GM12878 (cell line): Measurements from ENCODE around the gene AGK. TPM values are rescaled to one million over a fixed set of nuclear protein-coding genes. Genes with fewer than 3 reads are reported as not detected.

Experiments
- ATAC-seq: fragments of 200-7000 bp; cut with Tn5 transposase; 3 replicates; pipeline ENCODE4 v1.9.1; 2020; ENCODE audit warnings: mild to moderate bottlenecking, moderate library complexity
- BruUV-seq: library from RNA; stranded (reverse); fragments of 400-500 nt; replicated peaks from 2 replicates; lab custom pipeline; 2021; lab: Mats Ljungman, UMichigan
- CTCF ChIA-PET: fragments of 300-600 bp; sonication (Branson Sonifier 250); formaldehyde crosslinking; extraction: SDS; loops from one replicate; lab custom pipeline; 2021; ENCODE audit warnings: inconsistent platforms; lab: Yijun Ruan, JAX
- POLR2A ChIA-PET: fragments of 350-600 bp; formaldehyde crosslinking; extraction: SDS; loops from one replicate; lab custom pipeline; 2021; ENCODE audit warnings: inconsistent platforms; lab: Charles Lee
- RAD21 ChIA-PET: fragments of 300-600 bp; sonication (Branson Sonifier 250); formaldehyde crosslinking; loops from one replicate; lab custom pipeline; 2023; ENCODE audit warnings: antibody characterized with exemption; ENCODE audit not compliant: unreplicated experiment; lab: Charles Lee
- SMC1A ChIA-PET: fragments of 300-600 bp; sonication (Branson Sonifier 250); formaldehyde crosslinking; loops from one replicate; lab custom pipeline; 2023; ENCODE audit not compliant: unreplicated experiment, uncharacterized antibody; lab: Charles Lee
- DNase-seq: peaks from one replicate; pipeline ENCODE4 v3.0.0-alpha.2; 2011; ENCODE audit warnings: low read depth, low spot score
- FAIRE-seq: peaks from 3 replicates; lab custom pipeline; 2011; peaks lifted over from hg19 to GRCh38; lab: Jason Lieb, UNC
- H2AFZ ChIP-seq: 2 replicates; pipeline ENCODE4 v1.6.0; 2011; ENCODE audit warnings: low read depth, low read length, control low read depth; ENCODE audit not compliant: control insufficient read depth
- H3K27ac ChIP-seq: 2 replicates; pipeline ENCODE4 v1.5.1; 2011; ENCODE audit warnings: control low read depth; ENCODE audit not compliant: control insufficient read depth, insufficient read depth
- H3K27me3 ChIP-seq, 2 experiments: replicated peaks in 1 of 2; 2 replicates each; pipeline versions ENCODE4 v1.6.0 to v1.6.1; 2011; ENCODE audit warnings: low read length in 1 of 2; ENCODE audit not compliant: control insufficient read depth in 2 of 2, insufficient read depth in 2 of 2
- H3K36me3 ChIP-seq, 2 experiments: 2 replicates each; pipeline ENCODE4 v1.5.1; 2011; ENCODE audit warnings: low read length in 1 of 2; ENCODE audit not compliant: control insufficient read depth in 2 of 2, insufficient read depth in 2 of 2
- H3K4me1 ChIP-seq: 2 replicates; pipeline ENCODE4 v1.6.1; 2011; ENCODE audit warnings: mild to moderate bottlenecking, low read length, moderate library complexity, mixed read lengths; ENCODE audit not compliant: control insufficient read depth, insufficient read depth
- H3K4me2 ChIP-seq: 2 replicates; pipeline ENCODE4 v1.6.0; 2011; ENCODE audit warnings: control low read depth; ENCODE audit not compliant: control insufficient read depth, insufficient read depth
- H3K4me3 ChIP-seq: fragments of 200-600 bp; sonication (generic); 2 replicates; pipeline ENCODE4 v1.5.1; 2016
- H3K79me2 ChIP-seq: 2 replicates; pipeline ENCODE4 v1.6.0; 2011; ENCODE audit warnings: low read length; ENCODE audit not compliant: control insufficient read depth, insufficient read depth
- H3K9ac ChIP-seq: 2 replicates; pipeline ENCODE4 v1.8.0; 2011; ENCODE audit warnings: low read length, control low read depth, mixed read lengths; ENCODE audit not compliant: control insufficient read depth, insufficient read depth
- H3K9me3 ChIP-seq: replicated peaks from 3 replicates; pipeline ENCODE4 v1.5.1; 2011; ENCODE audit warnings: mild to moderate bottlenecking, low read length; ENCODE audit not compliant: control insufficient read depth, insufficient read depth
- H4K20me1 ChIP-seq: 2 replicates; pipeline ENCODE4 v1.6.0; 2011; ENCODE audit not compliant: control insufficient read depth, insufficient read depth
- CHD1 ChIP-seq: IDR thresholded peaks from 2 replicates; pipeline ENCODE4 v1.6.1; 2012; ENCODE audit warnings: low read depth, low read length, improper control_type of control experiment
- RUNX3 ChIP-seq: IDR thresholded peaks from 2 replicates; pipeline ENCODE4 v1.6.1; 2012; ENCODE audit warnings: low read length, inconsistent platforms
- SP1 ChIP-seq: IDR thresholded peaks from one replicate; pipeline ENCODE4 v1.6.1; 2011; ENCODE audit warnings: low read depth, low read length
- SPI1 ChIP-seq: IDR thresholded peaks from 2 replicates; pipeline ENCODE4 v1.6.1; 2011; ENCODE audit warnings: low read depth, mild to moderate bottlenecking, low read length, moderate library complexity, borderline replicate concordance; ENCODE audit not compliant: insufficient read depth
- WGBS: methylation state at CpG from one replicate; pipeline ENCODE4 v1.1.6; 2016; ENCODE audit warnings: low lambda C conversion rate; ENCODE audit not compliant: insufficient replicate concordance, insufficient coverage; ENCODE audit errors: missing lambda C conversion rate; 5-methylcytosine and 5-hydroxymethylcytosine counted together
- in situ Hi-C: fragments of 300-500 bp; cut with MboI; formaldehyde crosslinking; loops from 9 replicates; pipeline ENCODE4 v1.14.3; 2018; ENCODE audit warnings: mixed read lengths
- intact Hi-C: fragments of 100-400 bp; cut with micrococcal nuclease; formaldehyde crosslinking; loops from one replicate; pipeline ENCODE4 v1.14.2; 2022; ENCODE audit not compliant: unreplicated experiment
- polyA plus RNA-seq, 11 experiments: library from polyadenylated mRNA; depleted of rRNA in 4 of 11; unstranded in 6 of 11; stranded (reverse) in 5 of 11; fragments of >200 nt; fragmentation: Nextera tagmentation in 4 of 11; fragmentation: Illumina TruSeq in 1 of 11; extraction: Ambion mirVana in 4 of 11; extraction: Trizol in 1 of 11; gene quantifications; 1 replicate in 1 of 11; 2 replicates in 10 of 11; pipeline versions ENCODE4 v1.2.1 to v1.2.3, GENCODE V29; 2011 to 2016; ENCODE audit warnings: inconsistent platforms in 2 of 11, missing spikeins in 2 of 11, low read depth in 1 of 11
- total RNA-seq, 4 experiments: library from RNA; depleted of rRNA in 3 of 4; stranded (reverse); fragments of >200 nt in 3 of 4; fragmentation: Illumina TruSeq in 1 of 4; extraction: Trizol in 1 of 4; gene quantifications; 2 replicates each; pipeline versions ENCODE4 v1.2.1 to v1.2.3, GENCODE V29; 2013 to 2021

The AGK gene
- total and polyA plus RNA-seq, 10 of the 15 experiments (the other 5 are each of a cell fraction or from before 2014, with no cell fraction given) = 32.5 to 85.6 (median 47.8) TPM

- RAD21 ChIA-PET = interaction anchor here (0.9 to 1.0 kb wide), 3 partner anchors 52 to 98 kb away, joined by 3 read pairs; no protein-coding TSS in a partner anchor
- peak overlapping the region; percentile 84 for H3K27ac ChIP-seq
- TF ChIP-seq RUNX3 = peak; percentile 47
- TF ChIP-seq CHD1 = no peak
- TF ChIP-seq, all 136 proteins: peak for 1
- peak overlapping the region; percentile 84 for H3K4me3 ChIP-seq
- peak; percentile 17; the same call in 2 of the 3 replicates for ATAC-seq
- H3K9me3 ChIP-seq = no peaks in the 10 kb centered on the region
- H3K27me3 ChIP-seq = no peaks in the 10 kb centered on the region
- H2AFZ ChIP-seq = peak overlapping the region; percentile 85
- BruUV-seq = TSS peak; percentile 67
- H3K36me3 ChIP-seq = no peaks in the 10 kb centered on the region; a peak in 1 of 4 replicates
- H3K4me2 ChIP-seq = peak overlapping the region; percentile 98
- peak overlapping the region; percentile 87 for H3K9ac ChIP-seq
- peaks cover 11% of the 10 kb centered on the region for H3K79me2 ChIP-seq
- in situ Hi-C loops = no loop called here
- DNase-seq = no peak
- no peaks in the 10 kb centered on the region for H4K20me1 ChIP-seq
- 4% methylated on average over 4 of the region's 4 CpGs for WGBS
- ChIA-PET POLR2A (interaction anchor here (1.5 kb wide), 1 partner anchor 97 kb away, joined by 4 read pairs; no protein-coding TSS in a partner anchor), CTCF (interaction anchor here (1.0 to 2.0 kb wide), 3 partner anchors 18 to 186 kb away, joined by 3 to 7 read pairs (median 3); partner anchors contain the start of gene SSBP1), SMC1A (interaction anchor here (0.7 to 3.9 kb wide), 4 partner anchors 8 to 98 kb away, joined by 3 to 23 read pairs (median 3); no protein-coding TSS in a partner anchor)
- FAIRE-seq = no peak
- H3K4me1 ChIP-seq = peaks cover 8% of the 10 kb centered on the region
- intact Hi-C loops = loop anchor here (5.0 kb wide), 2 partner anchors 36 to 186 kb away; partner anchors contain the start of gene SSBP1
Observed at GRCh38 chr7:141551782-141552181, 572 bp downstream of the AGK start.

GRCh38 chr7:141557360-141557759, 6.2 kb downstream of the AGK start:
- WGBS = 90% methylated on average over 3 of the region's 3 CpGs
- peak overlapping the region; percentile 27; the same call in 1 of the 2 replicates for H3K4me2 ChIP-seq
- H3K4me3 ChIP-seq = no peak overlapping the region
- H3K27me3 ChIP-seq = no peaks in the 10 kb centered on the region
- H3K4me1 ChIP-seq = peaks cover 20% of the 10 kb centered on the region
- DNase-seq (no peak), ATAC-seq (peak; percentile 27), FAIRE-seq (no peak)
- peaks cover 8% of the 10 kb centered on the region for H3K79me2 ChIP-seq
- CTCF ChIA-PET = interaction anchor here (1.1 kb wide), 1 partner anchor 9 kb away, joined by 4 read pairs; no protein-coding TSS in a partner anchor
- no TSS peak for BruUV-seq
- peaks cover 19% of the 10 kb centered on the region for H3K9me3 ChIP-seq
- POLR2A ChIA-PET = no interaction called here
- H4K20me1 ChIP-seq = no peaks in the 10 kb centered on the region
- no peak overlapping the region for H2AFZ ChIP-seq
- peak overlapping the region; percentile 74 for H3K27ac ChIP-seq
- H3K36me3 ChIP-seq = peaks cover 0 to 6% of the 10 kb centered on the region in 2 experiments; a peak in 2 of 4 replicates
- TF ChIP-seq SP1 (no peak), SPI1 (peak; percentile 81)
- TF ChIP-seq, all 136 proteins: peak for 1
- intact Hi-C loops (loop anchor here (5.0 kb wide), 1 partner anchor 40 kb away; no protein-coding TSS in a partner anchor), in situ Hi-C loops (no loop called here)
- peak overlapping the region; percentile 2; the same call in 1 of the 2 replicates for H3K9ac ChIP-seq
- SMC1A ChIA-PET = no interaction called here
- RAD21 ChIA-PET = no interaction called here
